PC-9 (cell line): ENCODE measurements around the gene PCDH9. TPM values are rescaled to one million over a fixed set of nuclear protein-coding genes. Genes with fewer than 3 reads are reported as not detected.
A peak's percentile ranks its signal among the peaks of the same experiment; 100 is the strongest.

Source experiments
- BruUV-seq: library from RNA; stranded (reverse); fragments of 400-500 nt; replicated peaks from 2 replicates; lab custom pipeline; 2021; lab: Mats Ljungman, UMichigan
- CTCF ChIA-PET: fragments of 300-600 bp; sonication (Branson Sonifier 250); formaldehyde crosslinking; loops from one replicate; lab custom pipeline; 2022; ENCODE audit warnings: antibody characterized with exemption; lab: Charles Lee
- POLR2A ChIA-PET: fragments of 300-600 bp; sonication (Branson Sonifier 250); formaldehyde crosslinking; loops from one replicate; lab custom pipeline; 2022; ENCODE audit warnings: antibody characterized with exemption; ENCODE audit not compliant: unreplicated experiment; lab: Charles Lee
- DNase-seq, 2 experiments: peaks; one replicate each; pipeline versions ENCODE4 v3.0.0 to v3.0.0-alpha.2; 2015 to 2022; ENCODE audit warnings: mixed read lengths in 1 of 2
- H2AFZ ChIP-seq: fragments of 200-600 bp; sonication (generic); 2 replicates; pipeline ENCODE4 v1.8.1; 2017; ENCODE audit warnings: antibody characterized with exemption
- H3F3A ChIP-seq: fragments of 200-600 bp; sonication (generic); 2 replicates; pipeline ENCODE4 v1.8.1; 2017; ENCODE audit warnings: antibody characterized with exemption, mild to moderate bottlenecking, low read depth; ENCODE audit not compliant: insufficient read depth
- H3K27ac ChIP-seq: fragments of 200-600 bp; sonication (generic); 2 replicates; pipeline ENCODE4 v1.6.1; 2016; ENCODE audit warnings: mixed run types
- H3K27me3 ChIP-seq: fragments of 200-600 bp; sonication (generic); 2 replicates; pipeline ENCODE4 v1.6.1; 2016; ENCODE audit warnings: low read depth, mixed run types; ENCODE audit not compliant: insufficient read depth
- H3K36me3 ChIP-seq: fragments of 200-600 bp; sonication (generic); 2 replicates; pipeline ENCODE4 v1.6.1; 2016; ENCODE audit warnings: low read depth, mixed run types
- H3K4me1 ChIP-seq: fragments of 200-600 bp; sonication (generic); replicated peaks from 2 replicates; pipeline ENCODE4 v1.6.1; 2016; ENCODE audit warnings: mixed run types; ENCODE audit not compliant: insufficient read depth
- H3K4me2 ChIP-seq: fragments of 200-600 bp; sonication (generic); 2 replicates; pipeline ENCODE4 v1.6.1; 2017; ENCODE audit warnings: mixed run types
- H3K4me3 ChIP-seq: fragments of 200-600 bp; sonication (generic); 2 replicates; pipeline ENCODE4 v1.6.1; 2016; ENCODE audit warnings: mixed run types
- H3K79me2 ChIP-seq: fragments of 200-600 bp; sonication (generic); 2 replicates; pipeline ENCODE4 v1.6.1; 2017; ENCODE audit warnings: low read depth, mixed run types
- H3K9me2 ChIP-seq: fragments of 200-600 bp; sonication (generic); 2 replicates; pipeline ENCODE4 v1.8.1; 2017; ENCODE audit warnings: mild to moderate bottlenecking; ENCODE audit not compliant: insufficient read depth
- H3K9me3 ChIP-seq: fragments of 200-600 bp; sonication (generic); 2 replicates; pipeline ENCODE4 v1.8.1; 2016; ENCODE audit warnings: low read depth; ENCODE audit not compliant: insufficient read depth
- H4K20me1 ChIP-seq: fragments of 200-600 bp; sonication (generic); 2 replicates; pipeline ENCODE4 v1.8.1; 2017; ENCODE audit not compliant: insufficient read depth
- EZH2 ChIP-seq: fragments of 200-600 bp; sonication (generic); IDR thresholded peaks from 2 replicates; pipeline ENCODE4 v1.8.0; 2017; ENCODE audit warnings: antibody characterized with exemption, low read depth
- intact Hi-C: fragments of 100-400 bp; cut with micrococcal nuclease; formaldehyde crosslinking; loops from one replicate; pipeline ENCODE4 v1.10.0; 2022; ENCODE audit not compliant: unreplicated experiment
- total RNA-seq: library from RNA; stranded (reverse); gene quantifications from 2 replicates; pipeline ENCODE4 v1.2.3, GENCODE V29; 2021
- TF ChIP-seq, protein P1 (sequence below): fragments of 200-600 bp; sonication (generic); conservative IDR thresholded peaks from 2 replicates; pipeline ENCODE4 v1.6.1; 2017; ENCODE audit warnings: mixed run types, antibody characterized with exemption, mild to moderate bottlenecking, moderate library complexity

PCDH9 gene
- total RNA-seq, 1 experiment from 2014 or later = 0.37 TPM

DNA sequence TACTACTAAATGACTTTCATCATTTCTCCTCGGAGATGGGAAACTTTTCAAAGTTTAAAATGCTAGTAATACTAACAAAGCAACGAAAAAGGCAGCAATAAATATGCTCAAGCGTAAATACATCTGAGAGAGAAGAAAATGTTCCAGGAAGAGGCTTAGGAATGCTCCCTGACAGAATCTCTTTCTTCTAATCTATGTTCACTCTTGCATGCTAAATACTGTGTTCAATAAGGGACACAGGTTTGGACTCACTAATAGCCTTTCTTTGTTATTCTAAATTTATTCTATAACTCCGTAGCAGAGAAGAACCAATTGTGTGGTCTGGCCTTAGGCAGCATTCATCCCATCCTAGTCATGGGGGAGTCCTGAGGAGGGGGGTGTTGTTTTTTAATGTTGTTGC, 823.0 kb downstream of the PCDH9 start:
- intact Hi-C loops = no loop called here
- POLR2A ChIA-PET = no interaction called here

DNA sequence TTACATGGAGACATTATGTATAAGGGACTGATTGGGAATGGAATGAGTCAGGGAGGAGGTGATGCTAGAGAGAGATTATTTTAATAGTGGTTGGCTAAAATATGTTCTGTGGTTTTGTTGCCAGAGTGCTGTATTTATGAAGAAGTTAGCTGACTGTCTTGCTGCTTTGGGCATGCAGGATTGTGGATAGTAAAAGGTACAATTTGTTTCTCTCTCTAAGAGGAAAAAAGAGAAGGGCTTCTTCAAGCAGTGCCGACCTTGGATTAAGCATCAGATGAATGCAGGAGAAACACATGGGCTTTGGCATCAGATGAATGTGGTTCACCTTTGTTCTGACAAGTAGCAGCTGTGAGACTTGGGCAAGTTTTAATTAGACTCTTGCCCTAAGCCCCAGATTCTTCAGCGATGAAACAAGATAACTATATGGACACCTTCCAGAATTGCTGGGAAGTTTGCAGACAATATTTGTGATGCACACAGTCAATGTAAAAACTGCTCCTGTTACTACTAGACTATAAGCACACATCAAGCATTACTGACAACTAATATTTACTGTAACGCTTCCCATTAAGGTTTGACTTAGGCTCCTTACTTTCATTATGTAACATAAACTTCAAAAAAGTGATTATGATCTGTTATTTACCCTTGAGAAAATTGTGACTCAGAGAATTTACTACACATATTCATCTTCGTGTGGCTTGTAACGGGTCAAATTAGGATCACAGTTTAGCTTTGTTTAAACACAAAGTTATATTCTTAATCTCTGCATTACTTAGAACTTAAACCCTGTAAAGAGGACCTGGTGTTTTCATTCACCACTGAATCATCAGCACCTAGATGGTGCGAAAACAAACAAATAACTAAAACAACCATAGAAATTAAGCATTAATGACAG, 824.0 kb downstream of the PCDH9 start:
- no peak overlapping the region for H3K27ac ChIP-seq
- TF ChIP-seq, protein P1, sequence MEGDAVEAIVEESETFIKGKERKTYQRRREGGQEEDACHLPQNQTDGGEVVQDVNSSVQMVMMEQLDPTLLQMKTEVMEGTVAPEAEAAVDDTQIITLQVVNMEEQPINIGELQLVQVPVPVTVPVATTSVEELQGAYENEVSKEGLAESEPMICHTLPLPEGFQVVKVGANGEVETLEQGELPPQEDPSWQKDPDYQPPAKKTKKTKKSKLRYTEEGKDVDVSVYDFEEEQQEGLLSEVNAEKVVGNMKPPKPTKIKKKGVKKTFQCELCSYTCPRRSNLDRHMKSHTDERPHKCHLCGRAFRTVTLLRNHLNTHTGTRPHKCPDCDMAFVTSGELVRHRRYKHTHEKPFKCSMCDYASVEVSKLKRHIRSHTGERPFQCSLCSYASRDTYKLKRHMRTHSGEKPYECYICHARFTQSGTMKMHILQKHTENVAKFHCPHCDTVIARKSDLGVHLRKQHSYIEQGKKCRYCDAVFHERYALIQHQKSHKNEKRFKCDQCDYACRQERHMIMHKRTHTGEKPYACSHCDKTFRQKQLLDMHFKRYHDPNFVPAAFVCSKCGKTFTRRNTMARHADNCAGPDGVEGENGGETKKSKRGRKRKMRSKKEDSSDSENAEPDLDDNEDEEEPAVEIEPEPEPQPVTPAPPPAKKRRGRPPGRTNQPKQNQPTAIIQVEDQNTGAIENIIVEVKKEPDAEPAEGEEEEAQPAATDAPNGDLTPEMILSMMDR = no peak
- no peak for TF ChIP-seq EZH2
- H3K4me3 ChIP-seq = no peak overlapping the region
- peak; percentile 15 to 52 for DNase-seq
- BruUV-seq = no TSS peak
- ChIA-PET CTCF (no interaction called here), POLR2A (no interaction called here)
- H3K36me3 ChIP-seq = no peaks in the 10 kb centered on the region
- no peaks in the 10 kb centered on the region for H3K27me3 ChIP-seq
- no peak overlapping the region for H2AFZ ChIP-seq
- H3K9me3 ChIP-seq = no peaks in the 10 kb centered on the region
- H3K4me2 ChIP-seq = peak overlapping the region; percentile 21; the same call in 1 of the 2 replicates
- H3K9me2 ChIP-seq = no peaks in the 10 kb centered on the region
- no peaks in the 10 kb centered on the region for H4K20me1 ChIP-seq
- no peaks in the 10 kb centered on the region for H3F3A ChIP-seq
- H3K79me2 ChIP-seq = no peaks in the 10 kb centered on the region
- intact Hi-C loops = no loop called here
- H3K4me1 ChIP-seq = peaks cover 10% of the 10 kb centered on the region

More for the DNA sequence above, 823.0 kb downstream of the PCDH9 start:
- Histone ChIP-seq H3K27ac (no peak overlapping the region), H3K4me3 (no peak overlapping the region), H3K9me3 (no peaks in the 10 kb centered on the region), H3K36me3 (no peaks in the 10 kb centered on the region), H3K79me2 (no peaks in the 10 kb centered on the region), H3K9me2 (no peaks in the 10 kb centered on the region), H3K27me3 (no peaks in the 10 kb centered on the region), H2AFZ (no peak overlapping the region), H3F3A (no peaks in the 10 kb centered on the region), H4K20me1 (no peaks in the 10 kb centered on the region), H3K4me2 (no peak overlapping the region), H3K4me1 (peaks cover 10% of the 10 kb centered on the region)
- no peak for TF ChIP-seq EZH2
- TF ChIP-seq, protein P1 = no peak
- no peak for DNase-seq
- no TSS peak for BruUV-seq
- CTCF ChIA-PET = no interaction called here

DNA sequence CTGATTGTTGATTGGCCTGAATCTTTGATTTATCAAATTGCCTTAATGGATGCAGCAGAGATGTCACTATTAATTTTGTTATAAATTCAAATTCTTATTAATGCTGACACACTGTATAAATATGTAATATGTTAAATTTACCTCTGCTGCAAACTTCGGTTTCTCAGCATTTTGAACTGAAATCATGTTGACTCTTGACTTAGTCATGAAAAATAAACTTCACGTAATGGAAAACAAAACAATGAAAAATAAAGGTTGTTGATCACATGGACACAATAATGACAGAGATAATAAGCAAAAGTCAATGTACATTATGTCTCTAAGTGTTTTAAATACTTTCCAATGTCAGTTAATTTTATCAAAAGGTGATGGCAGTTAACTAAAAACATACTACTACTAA, 827.6 kb downstream of the PCDH9 start:
- DNase-seq = no peak
- Histone ChIP-seq H3K79me2 (no peaks in the 10 kb centered on the region), H3K4me2 (no peak overlapping the region), H3K4me1 (peaks cover 10% of the 10 kb centered on the region), H4K20me1 (no peaks in the 10 kb centered on the region), H3K4me3 (no peak overlapping the region), H3K9me3 (no peaks in the 10 kb centered on the region), H3F3A (no peaks in the 10 kb centered on the region), H3K27ac (no peak overlapping the region), H3K36me3 (no peaks in the 10 kb centered on the region), H2AFZ (no peak overlapping the region), H3K9me2 (no peaks in the 10 kb centered on the region), H3K27me3 (no peaks in the 10 kb centered on the region)
- BruUV-seq = no TSS peak
- ChIA-PET CTCF (no interaction called here), POLR2A (no interaction called here)
- intact Hi-C loops = no loop called here
- TF ChIP-seq EZH2 = no peak
- TF ChIP-seq, protein P1 = no peak
